PC-3 (cell line): ENCODE results near the gene LRBA. TPM values are rescaled to one million over a fixed set of nuclear protein-coding genes. Genes with fewer than 3 reads are reported as not detected.
"Not testable (repeated sequence)": the region's sequence is repeated elsewhere in the genome, so short reads cannot be mapped to it uniquely, and the experiment has no call there.

Experiments used
- ATAC-seq: fragments of 200-7000 bp; cut with Tn5 transposase; 2 replicates; pipeline ENCODE4 v1.9.1; 2020; ENCODE audit warnings: mild to moderate bottlenecking, moderate library complexity
- BruUV-seq: library from RNA; stranded (reverse); fragments of 400-500 nt; replicated peaks from 2 replicates; lab custom pipeline; 2021; lab: Mats Ljungman, UMichigan
- CTCF ChIA-PET: fragments of 300-600 bp; sonication (Branson Sonifier 250); formaldehyde crosslinking; loops from one replicate; lab custom pipeline; 2022; ENCODE audit warnings: antibody characterized with exemption; lab: Charles Lee
- POLR2A ChIA-PET: fragments of 300-600 bp; sonication (Branson Sonifier 250); formaldehyde crosslinking; loops from one replicate; lab custom pipeline; 2022; ENCODE audit warnings: antibody characterized with exemption; ENCODE audit not compliant: unreplicated experiment; lab: Charles Lee
- DNase-seq: peaks from one replicate; pipeline ENCODE4 v3.0.0-alpha.2; 2015
- H2AFZ ChIP-seq: fragments of 300-600 bp; sonication (generic); 2 replicates; pipeline ENCODE4 v1.6.0; 2016; ENCODE audit warnings: antibody characterized with exemption, low read length
- H3F3A ChIP-seq: fragments of 300-600 bp; sonication (generic); one replicate; pipeline ENCODE4 v1.6.0; 2017; ENCODE audit warnings: antibody characterized with exemption, low read length, control low read depth, mild to moderate bottlenecking; ENCODE audit not compliant: unreplicated experiment
- H3K27ac ChIP-seq: fragments of 300-600 bp; sonication (generic); 2 replicates; pipeline ENCODE4 v1.5.1; 2016; ENCODE audit warnings: mild to moderate bottlenecking, low read length
- H3K27me3 ChIP-seq: fragments of 300-600 bp; sonication (generic); 2 replicates; pipeline ENCODE4 v1.6.1; 2016; ENCODE audit warnings: low read length, mixed read lengths
- H3K36me3 ChIP-seq: fragments of 300-600 bp; sonication (generic); 2 replicates; pipeline ENCODE4 v1.6.1; 2016; ENCODE audit warnings: low read depth, mixed run types, low read length, mixed read lengths
- H3K4me1 ChIP-seq: fragments of 300-600 bp; sonication (generic); 2 replicates; pipeline ENCODE4 v1.5.1; 2016; ENCODE audit warnings: low read length; ENCODE audit not compliant: insufficient read depth
- H3K4me2 ChIP-seq: fragments of 300-600 bp; sonication (generic); 2 replicates; pipeline ENCODE4 v1.6.0; 2016; ENCODE audit warnings: low read length
- H3K4me3 ChIP-seq: fragments of 300-600 bp; sonication (generic); 2 replicates; pipeline ENCODE4 v1.5.1; 2016; ENCODE audit warnings: mild to moderate bottlenecking, low read length, mixed read lengths
- H3K79me2 ChIP-seq: fragments of 300-600 bp; sonication (generic); 2 replicates; pipeline ENCODE4 v1.6.1; 2017; ENCODE audit warnings: low read length, mixed read lengths
- H3K9ac ChIP-seq: fragments of 300-600 bp; sonication (generic); 2 replicates; pipeline ENCODE4 v1.6.0; 2016; ENCODE audit warnings: mild to moderate bottlenecking, low read length
- H3K9me2 ChIP-seq: fragments of 300-600 bp; sonication (generic); replicated peaks from 2 replicates; pipeline ENCODE4 v1.6.1; 2016; ENCODE audit warnings: mixed run types, low read length, mixed read lengths
- H3K9me3 ChIP-seq: fragments of 300-600 bp; sonication (generic); 2 replicates; pipeline ENCODE4 v1.6.1; 2016; ENCODE audit warnings: low read length, mixed read lengths
- H4K20me1 ChIP-seq: fragments of 300-600 bp; sonication (generic); 2 replicates; pipeline ENCODE4 v1.6.1; 2016; ENCODE audit warnings: low read length, mixed read lengths
- EZH2 ChIP-seq: fragments of 300-600 bp; sonication (generic); IDR thresholded peaks from one replicate; pipeline ENCODE4 v1.6.1; 2017; ENCODE audit warnings: antibody characterized with exemption, mild to moderate bottlenecking, low read length; ENCODE audit not compliant: unreplicated experiment
- EZH2phosphoT487 ChIP-seq: fragments of 300-600 bp; sonication (generic); IDR thresholded peaks from 2 replicates; pipeline ENCODE4 v1.6.1; 2018; ENCODE audit warnings: mild to moderate bottlenecking, antibody characterized with exemption, low read length, borderline replicate concordance
- intact Hi-C: fragments of 100-400 bp; cut with micrococcal nuclease; formaldehyde crosslinking; loops from 2 replicates; pipeline ENCODE4 v1.9.0; 2023
- total RNA-seq: library from RNA; depleted of rRNA; stranded (reverse); fragments of >200 nt; gene quantifications from 2 replicates; pipeline ENCODE4 v1.2.3, GENCODE V29; 2014
- TF ChIP-seq, protein P1 (sequence below): fragments of 300-600 bp; sonication (generic); conservative IDR thresholded peaks from 2 replicates; pipeline ENCODE4 v1.5.1; 2017; ENCODE audit warnings: antibody characterized with exemption, low read depth, mild to moderate bottlenecking, low read length

The LRBA gene
- total RNA-seq, 1 experiment from 2014 or later = 40.8 TPM

DNA sequence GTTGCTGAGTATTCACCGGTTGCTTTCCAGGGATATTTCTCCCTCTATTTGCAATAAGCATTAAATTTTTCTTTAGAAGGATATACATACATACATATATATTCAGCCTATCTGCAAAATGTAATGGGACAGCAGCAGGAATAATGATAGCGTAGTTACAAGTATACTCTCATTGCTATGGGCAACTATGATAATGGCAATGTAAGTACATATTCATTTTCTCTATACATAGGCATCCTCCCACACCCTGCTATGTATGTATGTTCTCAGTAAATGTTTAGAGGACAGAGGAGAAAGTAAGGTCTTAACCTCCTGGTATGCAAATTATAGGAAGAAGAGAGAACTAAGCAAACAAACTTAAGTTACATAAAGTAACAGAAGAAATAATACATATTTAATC is 452.8 kb downstream of the LRBA start:
- Histone ChIP-seq H3K9me2 (no peaks in the 10 kb centered on the region), H4K20me1 (no peaks in the 10 kb centered on the region), H3K27ac (no peak overlapping the region), H3K4me3 (no peak overlapping the region), H3K4me1 (no peaks in the 10 kb centered on the region), H3F3A (no peaks in the 10 kb centered on the region), H3K9me3 (no peaks in the 10 kb centered on the region), H3K27me3 (no peaks in the 10 kb centered on the region), H2AFZ (no peak overlapping the region), H3K36me3 (no peaks in the 10 kb centered on the region), H3K79me2 (no peaks in the 10 kb centered on the region), H3K4me2 (no peak overlapping the region), H3K9ac (no peak overlapping the region)
- ChIA-PET POLR2A (no interaction called here), CTCF (no interaction called here)
- TF ChIP-seq EZH2phosphoT487 (no peak), EZH2 (no peak)
- TF ChIP-seq, protein P1, sequence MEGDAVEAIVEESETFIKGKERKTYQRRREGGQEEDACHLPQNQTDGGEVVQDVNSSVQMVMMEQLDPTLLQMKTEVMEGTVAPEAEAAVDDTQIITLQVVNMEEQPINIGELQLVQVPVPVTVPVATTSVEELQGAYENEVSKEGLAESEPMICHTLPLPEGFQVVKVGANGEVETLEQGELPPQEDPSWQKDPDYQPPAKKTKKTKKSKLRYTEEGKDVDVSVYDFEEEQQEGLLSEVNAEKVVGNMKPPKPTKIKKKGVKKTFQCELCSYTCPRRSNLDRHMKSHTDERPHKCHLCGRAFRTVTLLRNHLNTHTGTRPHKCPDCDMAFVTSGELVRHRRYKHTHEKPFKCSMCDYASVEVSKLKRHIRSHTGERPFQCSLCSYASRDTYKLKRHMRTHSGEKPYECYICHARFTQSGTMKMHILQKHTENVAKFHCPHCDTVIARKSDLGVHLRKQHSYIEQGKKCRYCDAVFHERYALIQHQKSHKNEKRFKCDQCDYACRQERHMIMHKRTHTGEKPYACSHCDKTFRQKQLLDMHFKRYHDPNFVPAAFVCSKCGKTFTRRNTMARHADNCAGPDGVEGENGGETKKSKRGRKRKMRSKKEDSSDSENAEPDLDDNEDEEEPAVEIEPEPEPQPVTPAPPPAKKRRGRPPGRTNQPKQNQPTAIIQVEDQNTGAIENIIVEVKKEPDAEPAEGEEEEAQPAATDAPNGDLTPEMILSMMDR = no peak
- ATAC-seq = no peak
- intact Hi-C loops = no loop called here
- DNase-seq = no peak
- BruUV-seq = no TSS peak

DNA sequence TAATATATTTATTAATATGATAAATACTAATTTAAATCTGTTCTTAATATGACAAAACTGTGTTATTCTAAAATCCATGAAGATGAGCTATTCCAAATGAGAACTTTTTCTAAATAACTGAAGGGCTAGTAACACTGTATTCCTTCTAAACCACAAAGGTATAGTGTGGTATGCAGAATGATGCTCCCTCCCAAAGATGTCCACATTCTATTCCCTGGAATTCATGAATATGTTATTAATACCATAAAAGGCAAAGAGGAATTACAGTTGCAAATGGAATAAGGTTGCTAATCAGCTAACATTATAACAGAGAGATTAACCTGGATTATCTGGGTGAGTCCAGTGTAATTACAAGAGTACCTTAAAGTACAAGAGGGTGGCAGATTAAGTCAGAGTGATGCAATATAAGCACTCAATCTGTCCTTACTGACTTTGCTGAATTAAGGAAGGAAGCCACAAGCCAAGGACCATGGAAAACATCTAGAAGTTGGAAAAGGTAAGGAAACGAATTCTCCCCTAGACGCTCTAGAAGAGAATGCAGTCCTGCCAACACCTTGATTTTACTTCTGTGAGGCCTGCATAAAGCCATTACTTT is 453.8 kb downstream of the LRBA start:
- intact Hi-C loops = no loop called here
- Histone ChIP-seq H4K20me1 (no peaks in the 10 kb centered on the region), H3K9me2 (no peaks in the 10 kb centered on the region), H3K4me2 (no peak overlapping the region), H3K4me1 (no peaks in the 10 kb centered on the region), H3K79me2 (no peaks in the 10 kb centered on the region), H3F3A (no peaks in the 10 kb centered on the region), H3K4me3 (no peak overlapping the region), H3K9me3 (no peaks in the 10 kb centered on the region), H3K9ac (no peak overlapping the region), H2AFZ (no peak overlapping the region), H3K27me3 (no peaks in the 10 kb centered on the region), H3K27ac (no peak overlapping the region), H3K36me3 (no peaks in the 10 kb centered on the region)
- ATAC-seq (no peak), DNase-seq (no peak)
- ChIA-PET CTCF (no interaction called here), POLR2A (no interaction called here)
- TF ChIP-seq EZH2 (no peak), EZH2phosphoT487 (no peak)
- TF ChIP-seq, protein P1 = no peak
- BruUV-seq = no TSS peak

DNA sequence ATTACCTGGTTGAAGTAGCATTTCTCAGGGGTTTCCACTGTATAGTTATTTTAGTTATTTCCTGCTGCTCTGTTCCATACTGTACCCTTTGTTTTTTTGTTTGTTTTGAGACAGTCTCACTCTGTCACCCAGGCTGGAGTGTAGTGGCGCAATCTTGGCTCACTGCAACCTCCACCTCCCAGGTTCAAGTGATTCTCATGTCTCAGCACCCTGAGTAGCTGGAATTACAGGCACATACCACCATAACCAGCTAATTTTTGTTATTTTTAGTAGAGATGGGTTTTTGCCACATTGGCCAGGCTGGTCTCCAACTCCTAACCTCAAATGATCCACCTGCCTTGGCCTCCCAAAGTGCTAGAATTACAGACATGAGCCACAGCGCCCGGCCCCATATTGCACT is 457.3 kb downstream of the LRBA start:
- POLR2A ChIA-PET = interaction anchor here (0.7 kb wide), 1 partner anchor 12 kb away, joined by 3 read pairs; no protein-coding TSS in a partner anchor
- intact Hi-C loops, H3K79me2 ChIP-seq, H3K9me3 ChIP-seq, H3K27ac ChIP-seq, H3K4me1 ChIP-seq, H2AFZ ChIP-seq, H3K4me2 ChIP-seq, CTCF ChIA-PET, H3K4me3 ChIP-seq, H3K27me3 ChIP-seq, H4K20me1 ChIP-seq, DNase-seq, H3K9me2 ChIP-seq, ATAC-seq, BruUV-seq, H3F3A ChIP-seq, H3K9ac ChIP-seq, H3K36me3 ChIP-seq: not testable (repeated sequence)
